T-cell (primary cell): ENCODE data around the gene SLC9A7. TPM values are rescaled to one million over a fixed set of nuclear protein-coding genes. Genes with fewer than 3 reads are reported as not detected.

Experiments
- ATAC-seq, 4 experiments: fragments of 200-7000 bp in 3 of 4; fragments of 150-1000 bp in 1 of 4; cut with Tn5 transposase; replicated peaks in 1 of 4; 1 replicate in 3 of 4; 2 replicates in 1 of 4; pipeline ENCODE4 v1.10.0; 2021; ENCODE audit warnings: moderate library complexity in 3 of 4, mild to moderate bottlenecking in 2 of 4, moderate number of reproducible peaks in 1 of 4
- CTCF ChIA-PET, 2 donors: fragments of 300-600 bp; sonication (Branson Sonifier 250); formaldehyde crosslinking; loops; one replicate each; lab custom pipeline; 2022; ENCODE audit warnings: antibody characterized with exemption in 2 of 2; lab: Charles Lee
- POLR2A ChIA-PET, 2 donors: fragments of 300-600 bp; sonication (Branson Sonifier 250); formaldehyde crosslinking; loops; one replicate each; lab custom pipeline; 2022; ENCODE audit warnings: antibody characterized with exemption in 2 of 2; lab: Charles Lee
- DNase-seq, 35 experiments: peaks; one replicate each; pipeline versions ENCODE4 v3.0.0 to v3.0.0-alpha.2; 2013 to 2023
- H3K27ac ChIP-seq: one replicate; pipeline ENCODE4 v1.5.1; 2013; ENCODE audit warnings: low read length
- H3K27me3 ChIP-seq, 2 experiments: replicated peaks in 1 of 2; 1 replicate in 1 of 2; 2 replicates in 1 of 2; pipeline versions ENCODE4 v1.6.1 to v1.7.0; 2013; ENCODE audit warnings: low read length in 1 of 2, mixed read lengths in 1 of 2; ENCODE audit not compliant: control insufficient read depth in 2 of 2, insufficient read depth in 2 of 2; ENCODE audit errors: extremely low read depth in 1 of 2
- H3K36me3 ChIP-seq, 2 donors: 1 replicate in 1 of 2; 2 replicates in 1 of 2; pipeline versions ENCODE4 v1.6.1 to v1.7.0; 2013; ENCODE audit warnings: low read length in 1 of 2; ENCODE audit not compliant: control insufficient read depth in 2 of 2, insufficient read depth in 1 of 2; ENCODE audit errors: extremely low read depth in 1 of 2
- H3K4me1 ChIP-seq, 2 experiments: 1 replicate in 1 of 2; 2 replicates in 1 of 2; pipeline versions ENCODE4 v1.6.1 to v1.7.0; 2013; ENCODE audit warnings: low read length in 2 of 2, mixed read lengths in 1 of 2; ENCODE audit not compliant: insufficient read depth in 2 of 2, control insufficient read depth in 1 of 2; ENCODE audit errors: extremely low read depth in 1 of 2
- H3K4me3 ChIP-seq, 2 donors: 1 replicate in 1 of 2; 2 replicates in 1 of 2; pipeline versions ENCODE4 v1.5.1 to v1.7.0; 2013; ENCODE audit warnings: mild to moderate bottlenecking in 2 of 2, low read length in 1 of 2, moderate library complexity in 1 of 2; ENCODE audit not compliant: control insufficient read depth in 1 of 2; ENCODE audit errors: extremely low read depth in 1 of 2
- H3K9me3 ChIP-seq: 2 replicates; pipeline ENCODE4 v1.7.0; 2013
- H3K27ac Mint-ChIP-seq, 2 donors: one replicate each; pipeline ENCODE4 v1.8.0; 2020 to 2021; ENCODE audit warnings: mild to moderate bottlenecking in 2 of 2, mixed read lengths in 2 of 2
- H3K27me3 Mint-ChIP-seq, 2 donors: one replicate each; pipeline ENCODE4 v1.8.0; 2021 to 2022; ENCODE audit warnings: mixed read lengths in 2 of 2
- H3K36me3 Mint-ChIP-seq: one replicate; pipeline ENCODE4 v1.8.0; 2021; ENCODE audit warnings: mixed read lengths
- H3K4me1 Mint-ChIP-seq, 3 donors: one replicate each; pipeline ENCODE4 v1.8.0; 2020 to 2022; ENCODE audit warnings: mixed read lengths in 3 of 3, mild to moderate bottlenecking in 1 of 3
- H3K4me3 Mint-ChIP-seq, 3 donors: one replicate each; pipeline ENCODE4 v1.8.0; 2020 to 2022; ENCODE audit warnings: mild to moderate bottlenecking in 3 of 3, mixed read lengths in 3 of 3, moderate library complexity in 3 of 3
- H3K9me3 Mint-ChIP-seq, 3 donors: one replicate each; pipeline ENCODE4 v1.8.0; 2020 to 2022; ENCODE audit warnings: mixed read lengths in 3 of 3
- WGBS: methylation state at CpG from one replicate; pipeline ENCODE4 v1.1.5; 2013; ENCODE audit warnings: missing lambda C conversion rate; ENCODE audit not compliant: insufficient coverage; 5-methylcytosine and 5-hydroxymethylcytosine counted together
- total RNA-seq, 35 experiments: library from RNA in 6 of 35; stranded (reverse) in 6 of 35; fragments of 120-200 nt in 1 of 35; gene quantifications; one replicate each; pipeline versions ENCODE4 v1.2.1 to v1.2.4 and lab custom pipeline; 2013 to 2026

Gene SLC9A7
- total RNA-seq, 5 donors from 2014 or later (not counting 1 experiment from before 2014, with no cell fraction given), result 2.3 to 6.3 (median 3.7) TPM

- Histone ChIP-seq H3K4me3 (no peak overlapping the region), H3K27me3 (no peaks in the 10 kb centered on the region), H3K27ac (no peak overlapping the region), H3K4me1 (peaks cover 0 to 5% of the 10 kb centered on the region in 2 experiments), H3K36me3 (peaks cover 0 to 3% of the 10 kb centered on the region in 2 donors), H3K9me3 (no peaks in the 10 kb centered on the region)
- WGBS, result no CpG with 5 or more reads among the region's 8 CpGs
- Mint-ChIP-seq H3K9me3 (no peaks in the 10 kb centered on the region), H3K27me3 (no peaks in the 10 kb centered on the region), H3K4me3 (no peak overlapping the region), H3K27ac (no peak overlapping the region), H3K36me3 (peaks cover 7% of the 10 kb centered on the region), H3K4me1 (peaks cover 0 to 13% (median 9%) of the 10 kb centered on the region in 3 donors)
- ChIA-PET CTCF (no interaction called here), POLR2A (no interaction called here)
- no peak for DNase-seq
- ATAC-seq, result no peak
Measured at GRCh38 chrX:46551494-46552128, 207.3 kb downstream of the SLC9A7 start.

GRCh38 chrX:46549914-46550313 is 209.0 kb downstream of the SLC9A7 start:
- CTCF ChIA-PET, result no interaction called here
- Mint-ChIP-seq H3K4me1 (peaks cover 7 to 23% (median 18%) of the 10 kb centered on the region in 3 donors), H3K36me3 (peaks cover 7% of the 10 kb centered on the region), H3K4me3 (no peak overlapping the region), H3K27me3 (no peaks in the 10 kb centered on the region), H3K27ac (no peak overlapping the region), H3K9me3 (no peaks in the 10 kb centered on the region)
- POLR2A ChIA-PET, result no interaction called here
- Histone ChIP-seq H3K4me1 (peaks cover 4 to 15% of the 10 kb centered on the region in 2 experiments), H3K27ac (no peak overlapping the region), H3K4me3 (no peak overlapping the region), H3K9me3 (no peaks in the 10 kb centered on the region), H3K36me3 (peaks cover 0 to 3% of the 10 kb centered on the region in 2 donors), H3K27me3 (no peaks in the 10 kb centered on the region)
- no CpG with 5 or more reads among the region's 1 CpG for WGBS
- DNase-seq, result no peak
- no peak for ATAC-seq

Other genes starting within 250 kb of the SLC9A7 start
- gene ZNF674, start 213.7 kb downstream of the SLC9A7 start, total RNA-seq, result 1 to 10 TPM; 3.2 to 5.5 (median 4.6) TPM
- gene CHST7, start 185.4 kb downstream of the SLC9A7 start, total RNA-seq, result 1 to 10 TPM; 3.3 to 8.0 (median 6.4) TPM
- gene RP2, start 77.9 kb upstream of the SLC9A7 start, total RNA-seq, result 1 to 10 TPM; 3.5 to 7.2 (median 6.7) TPM
- 1 to 10 TPM in 3 of 5 donors, under 1 TPM in 2; 0.21 to 1.3 (median 1.0) TPM for gene JADE3, start 153.3 kb upstream of the SLC9A7 start, total RNA-seq